ENCODE results near the gene BANF2.
A peak's percentile ranks its signal among the peaks of the same experiment; 100 is the strongest.

Gene BANF2

DNA sequence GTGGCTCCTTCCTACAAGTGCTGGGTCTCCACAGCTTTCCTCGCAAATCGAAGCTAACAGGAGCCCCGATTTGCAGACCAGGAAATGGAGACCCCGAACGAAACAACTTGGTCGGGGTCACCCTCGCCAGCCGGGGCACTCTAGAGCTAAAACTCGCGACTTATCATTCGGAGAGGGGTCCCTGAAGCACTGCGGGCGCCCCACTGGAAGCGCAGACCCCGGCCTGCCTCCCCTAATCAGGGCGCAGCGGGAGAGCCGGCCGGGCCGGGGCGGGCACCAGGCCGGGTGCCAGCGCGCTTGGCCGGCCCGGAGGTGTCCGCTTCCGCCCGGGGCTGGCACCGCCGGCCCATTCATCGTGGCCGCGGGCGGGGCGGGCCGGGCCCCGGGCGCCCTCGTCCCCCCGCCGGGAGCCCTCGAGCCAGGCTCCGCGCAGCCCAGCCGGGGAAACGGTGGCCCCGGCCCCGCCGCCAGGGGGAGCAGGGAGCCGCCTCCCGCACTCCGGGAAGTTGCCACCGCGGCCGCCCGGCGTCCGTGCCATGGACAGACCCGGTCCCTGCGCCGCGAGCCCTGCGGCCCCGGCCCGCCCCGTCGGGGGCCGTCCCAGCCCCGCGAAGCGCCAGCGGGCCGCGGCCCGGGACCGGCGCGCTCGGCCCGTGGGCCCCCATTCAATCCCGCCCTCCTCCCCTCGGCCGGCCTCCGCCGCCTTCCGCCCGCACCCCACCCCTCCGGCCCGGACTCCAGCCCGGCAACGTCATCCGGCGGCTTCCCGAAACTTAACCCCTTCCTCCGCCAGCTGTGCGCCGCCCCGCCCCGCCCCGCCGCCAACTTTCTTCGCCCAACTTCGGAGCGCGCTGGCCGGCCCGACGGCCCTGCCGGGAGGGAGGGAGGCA, 18.7 kb upstream of the BANF2 start:
- peak; percentile 66 for TF ChIP-seq CTCF (IDR thresholded peaks at IDR 0.05)

- TF ChIP-seq CTCF (IDR thresholded peaks at IDR 0.05): no peak
These were observed 18.1 kb upstream of the BANF2 start for GRCh38 chr20:17681726-17682102.

DNA sequence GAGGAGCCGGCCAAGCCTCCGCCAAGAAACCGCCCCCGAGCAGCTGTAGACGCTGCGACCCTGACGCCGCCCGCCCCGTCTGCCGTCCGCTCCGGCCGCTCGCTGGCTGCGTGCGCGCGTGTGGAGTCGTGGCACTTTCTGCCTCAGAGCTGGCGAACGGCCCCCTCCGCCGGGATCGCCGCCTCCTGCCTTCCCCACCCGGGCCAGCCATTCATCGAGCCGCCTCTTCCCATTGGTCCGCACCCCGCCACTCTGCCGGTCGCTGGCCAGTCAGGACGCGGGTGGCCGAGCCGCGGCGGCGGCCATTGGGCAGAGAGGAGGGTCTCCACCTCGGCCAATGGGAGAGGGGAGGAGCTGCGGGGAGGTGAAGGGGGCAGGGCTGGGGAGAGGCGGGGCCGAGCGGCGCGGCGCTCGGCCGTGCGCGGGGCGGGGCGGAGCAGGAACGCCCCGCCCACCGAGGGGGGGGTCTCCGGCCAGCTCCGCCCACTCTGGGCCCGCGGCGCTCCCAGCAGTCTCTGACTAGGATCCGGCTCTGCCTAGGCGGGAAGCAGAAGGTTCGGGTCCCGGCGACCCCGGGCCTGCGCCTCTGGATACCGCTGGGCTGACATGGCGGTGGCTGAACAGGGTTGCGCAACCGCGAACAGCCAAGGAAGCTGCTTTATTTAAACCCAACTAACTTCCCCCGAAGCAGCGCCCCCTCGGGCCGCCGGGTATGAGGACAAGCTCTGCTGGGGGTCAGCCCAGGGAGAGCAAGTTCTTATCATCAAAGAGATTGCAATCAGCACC, 17.5 kb upstream of the BANF2 start, which contains the start of gene RRBP1:
RRBP1 (minus strand) TSS at position 140 of the 786 bp plus-strand sequence. CDS start 21,735 bp downstream, outside the sequence.
- peak; percentile 57 for TF ChIP-seq CTCF (IDR thresholded peaks at IDR 0.05)

- TF ChIP-seq CTCF (IDR thresholded peaks at IDR 0.05): no peak
These were observed 16.9 kb upstream of the BANF2 start for GRCh38 chr20:17682889-17683198.

DNA sequence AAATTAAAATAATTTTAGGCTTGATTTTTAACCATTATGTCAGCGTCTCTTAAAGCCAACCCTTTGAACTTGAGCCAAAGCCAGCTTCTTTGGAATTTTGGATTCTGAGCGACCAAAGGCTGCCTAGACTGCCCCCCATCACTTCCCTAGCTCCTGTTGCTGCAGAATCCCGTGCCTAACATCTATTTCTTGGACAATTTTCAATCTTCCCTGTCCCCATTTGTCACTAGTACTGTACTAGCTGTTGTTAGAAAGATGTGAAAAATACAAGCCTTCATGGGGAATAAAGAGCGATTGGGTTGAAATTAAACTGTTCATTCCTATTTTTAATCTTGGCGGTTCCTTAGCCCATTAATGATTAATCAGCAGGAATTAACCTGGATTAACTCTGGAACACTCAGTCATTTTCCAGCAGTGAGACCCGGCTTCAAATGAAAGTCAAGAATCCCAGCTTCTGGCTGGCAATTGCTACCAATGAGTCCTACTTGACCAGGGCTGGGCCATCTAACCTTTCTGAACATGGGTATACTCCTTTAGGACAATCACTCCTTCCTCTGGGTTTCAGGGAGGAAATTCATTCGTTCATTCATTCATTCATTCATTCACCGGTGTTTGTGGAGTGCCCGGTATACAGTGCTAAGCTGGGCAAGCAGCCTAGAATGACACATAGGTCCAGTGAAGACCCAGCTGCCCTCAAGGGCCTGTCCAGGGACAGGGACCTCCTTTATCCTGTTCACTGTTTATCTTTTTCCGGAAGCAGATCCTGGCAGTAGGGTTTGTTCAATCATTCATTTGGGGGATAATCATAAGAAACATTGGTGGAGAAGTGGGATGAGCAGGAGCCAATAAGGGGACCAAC, 16.3 kb upstream of the BANF2 start:
- no peak for TF ChIP-seq CTCF (IDR thresholded peaks at IDR 0.05)

DNA sequence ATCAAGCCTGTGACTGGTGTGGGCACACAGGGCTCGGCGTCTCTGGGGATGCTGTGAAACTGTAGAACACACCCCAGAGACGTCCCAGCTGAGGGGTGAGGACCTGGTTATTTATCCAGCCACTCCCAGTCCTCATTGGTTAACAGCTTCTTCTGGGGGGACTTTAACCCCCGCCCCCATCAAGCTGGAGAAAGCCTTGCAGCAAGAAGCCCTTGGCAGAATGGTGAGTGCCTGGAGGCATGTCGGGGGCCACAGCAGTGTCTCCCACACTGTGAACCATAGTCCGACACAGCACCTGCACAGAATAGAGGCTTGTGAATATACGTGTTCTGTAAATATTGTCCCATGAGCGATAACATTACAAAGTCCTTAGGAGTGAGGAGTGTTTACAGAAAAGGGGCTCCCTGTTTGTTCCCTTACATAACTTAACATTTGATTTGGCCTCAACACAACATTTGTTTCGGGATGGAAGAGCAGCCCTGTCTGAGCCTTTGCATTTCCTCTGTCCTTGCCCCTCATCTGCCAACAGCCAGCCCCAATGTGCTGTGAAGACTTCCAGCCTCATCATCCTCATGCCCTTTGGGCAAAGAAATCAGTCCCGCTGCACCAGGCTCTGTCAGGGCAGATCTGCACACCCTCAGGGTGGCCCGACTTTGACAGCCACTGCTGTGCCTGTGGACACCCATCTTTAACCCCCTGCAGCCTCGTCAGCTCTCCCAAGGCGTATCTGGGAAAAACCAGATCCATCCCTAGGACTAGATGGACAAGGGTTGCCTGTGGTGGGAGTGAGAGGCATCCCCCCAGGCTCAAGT, 15.5 kb upstream of the BANF2 start:
- TF ChIP-seq CTCF (IDR thresholded peaks at IDR 0.05): no peak
